NCI-H345 treated with DMSO at 0.1 percent for 48 hours (cell line): ENCODE results near the gene GJC1.

Source experiments
- DNase-seq: peaks from one replicate; lab custom pipeline; 2025; ENCODE audit not compliant: unreplicated experiment; lab: John Stamatoyannopoulos, UW

Gene GJC1

GRCh38 chr17:44829523-44830358, at the start of gene GJC1:
GJC1 (minus strand) TSS chr17:44830287; CDS start chr17:44805817, 24,470 bp downstream.
- no peak for DNase-seq

- DNase-seq: no peak
Measured at GRCh38 chr17:44879376-44879775, 49.3 kb upstream of the GJC1 start.

GRCh38 chr17:44878627-44879221, 48.6 kb upstream of the GJC1 start:
- DNase-seq: no peak

GRCh38 chr17:44877121-44877520, 47.0 kb upstream of the GJC1 start:
- DNase-seq: no peak

GRCh38 chr17:44875761-44876160, 45.7 kb upstream of the GJC1 start:
- no peak for DNase-seq

- peak; percentile 94 for DNase-seq
Measured at GRCh38 chr17:44872131-44872768, 42.2 kb upstream of the GJC1 start.

- DNase-seq: no peak
Measured at GRCh38 chr17:44871556-44871955, 41.5 kb upstream of the GJC1 start.

GRCh38 chr17:44867841-44868240, 37.8 kb upstream of the GJC1 start:
- no peak for DNase-seq

- DNase-seq: no peak
Measured at GRCh38 chr17:44865931-44866330, 35.8 kb upstream of the GJC1 start.

GRCh38 chr17:44865231-44865660, 35.2 kb upstream of the GJC1 start:
- peak; percentile 35 for DNase-seq

GRCh38 chr17:44864831-44865230, 34.7 kb upstream of the GJC1 start:
- no peak for DNase-seq

GRCh38 chr17:44863061-44863918, 33.2 kb upstream of the GJC1 start:
- no peak for DNase-seq

GRCh38 chr17:44862278-44862914, 32.3 kb upstream of the GJC1 start:
- DNase-seq: no peak

GRCh38 chr17:44859701-44860100, 29.6 kb upstream of the GJC1 start:
- no peak for DNase-seq

GRCh38 chr17:44854192-44854591, 24.1 kb upstream of the GJC1 start:
- DNase-seq: no peak

GRCh38 chr17:44850612-44851011, 20.5 kb upstream of the GJC1 start:
- no peak for DNase-seq

GRCh38 chr17:44850025-44850424, 19.9 kb upstream of the GJC1 start:
- DNase-seq: no peak

GRCh38 chr17:44848961-44849489, 18.9 kb upstream of the GJC1 start:
- no peak for DNase-seq

GRCh38 chr17:44848257-44848795, 18.2 kb upstream of the GJC1 start:
- DNase-seq: no peak

- DNase-seq: no peak
Measured at GRCh38 chr17:44847586-44847985, 17.5 kb upstream of the GJC1 start, which contains the start of gene HIGD1B. HIGD1B (plus strand) TSS chr17:44847883; CDS start chr17:44848153, 270 bp downstream.
